ENCODE results near the gene PADI1.

DNA sequence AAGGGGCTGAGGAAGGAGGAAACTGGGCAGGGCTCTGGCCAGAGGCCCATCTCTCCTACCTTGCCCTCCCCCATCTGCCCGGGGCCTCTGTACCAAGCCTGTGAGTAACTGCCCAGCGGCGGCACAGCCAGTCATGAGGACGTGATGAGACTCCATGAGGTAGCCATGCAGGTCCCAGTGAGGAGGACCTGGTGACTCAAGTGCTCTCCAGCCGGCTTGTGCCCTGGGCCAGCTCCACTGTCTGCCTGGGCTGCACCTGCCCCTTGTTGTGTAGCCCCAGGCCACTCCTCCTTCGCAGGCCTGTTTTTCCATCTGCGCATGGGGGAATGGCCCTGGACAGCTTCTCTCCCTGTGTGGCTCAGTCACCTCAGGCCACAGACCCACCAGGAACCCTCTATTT is 42.0 kb upstream of the PADI1 start:
- TF ChIP-seq CTCF (IDR thresholded peaks at IDR 0.05; ENCODE audit: insufficient read depth, low read length, poor library complexity, severe bottlenecking) (no peak), EZH2phosphoT487 (conservative IDR thresholded peaks at IDR 0.05; ENCODE audit: low read length) (no peak)

All from SU-DHL-6 (cell line).